ENCODE data around the gene PYCR2. TPM values are rescaled to one million over a fixed set of nuclear protein-coding genes. Genes with fewer than 3 reads are reported as not detected.
"Not testable (repeated sequence)": the region's sequence is repeated elsewhere in the genome, so short reads cannot be mapped to it uniquely, and the experiment has no call there.

The PYCR2 gene
- total and polyA plus RNA-seq, 3 experiments from 2014 or later, result 92.5 to 131 (median 130) TPM

DNA sequence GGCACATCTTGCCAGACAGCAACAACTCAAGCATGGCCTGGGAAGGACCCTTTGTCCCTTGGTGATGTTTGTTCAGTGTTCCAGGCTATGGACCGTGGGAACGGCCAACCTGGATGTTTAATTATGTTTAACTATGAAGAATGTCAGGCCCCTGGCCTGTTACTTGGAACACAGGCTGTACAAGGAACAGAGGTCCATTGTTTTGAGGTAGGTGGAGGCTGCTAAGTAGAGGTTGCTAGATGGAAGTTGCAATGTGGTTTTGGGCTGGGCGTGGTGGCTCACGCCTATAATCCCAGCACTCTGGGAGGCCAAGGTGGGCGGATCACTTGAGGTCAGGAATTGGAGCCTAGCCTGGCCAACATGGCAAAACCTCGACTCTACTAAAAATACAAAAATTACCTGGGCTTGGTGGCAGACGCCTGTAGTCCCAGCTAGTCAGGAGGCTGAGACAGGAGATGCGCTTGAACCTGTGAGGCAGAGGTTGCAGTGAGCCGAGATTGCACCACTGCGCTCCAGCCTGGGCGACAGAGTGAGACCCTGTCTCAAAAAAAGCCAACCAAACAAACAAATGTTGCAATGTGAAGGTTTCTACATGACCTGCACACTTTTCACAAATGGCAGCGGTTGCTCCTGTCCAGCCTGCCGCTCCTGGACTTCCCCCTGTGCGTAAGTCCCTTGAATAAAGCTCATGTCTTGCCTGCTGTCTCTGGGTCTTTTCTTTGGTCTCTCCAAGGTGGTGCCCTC, 32.6 kb downstream of the PYCR2 start:
- peaks cover 10 to 33% (median 15%) of the 10 kb centered on the region in 3 donors for H3K4me1 Mint-ChIP-seq
- CTCF ChIA-PET, result interaction anchor here (1.1 to 2.0 kb wide), 3 partner anchors 10 to 20 kb away, joined by 3 to 8 read pairs (median 8); partner anchors contain the start of gene TMEM63A

GRCh38 chr1:225890346-225891228, 33.5 kb downstream of the PYCR2 start:
- H3K27ac Mint-ChIP-seq, result peak overlapping the region in 2 of 8 donors; percentile 60 to 69
- POLR2A ChIA-PET, result no interaction called here
- Histone ChIP-seq H3K4me1 (ENCODE audit: insufficient read depth, low read length) (peaks cover under 1% of the 10 kb centered on the region), H3K9me3 (ENCODE audit: low read length) (no peaks in the 10 kb centered on the region), H3K4me3 (ENCODE audit: low read length) (no peak overlapping the region), H3K27ac (ENCODE audit: low read depth, low read length) (no peak overlapping the region), H3K27me3 (ENCODE audit: insufficient read depth, low read length, poor library complexity, severe bottlenecking) (no peaks in the 10 kb centered on the region), H3K36me3 (ENCODE audit: insufficient read depth, low read length) (no peaks in the 10 kb centered on the region)
- no peaks in the 10 kb centered on the region for H3K9me3 Mint-ChIP-seq
- peaks cover 0 to 1% of the 10 kb centered on the region in 2 donors for H3K27me3 Mint-ChIP-seq
- H3K36me3 Mint-ChIP-seq, result no peaks in the 10 kb centered on the region
- peaks cover 6 to 25% (median 7%) of the 10 kb centered on the region in 3 donors for H3K4me1 Mint-ChIP-seq
- CTCF ChIA-PET, result interaction anchor here (0.5 to 2.2 kb wide), 4 partner anchors 7 to 310 kb away, joined by 3 to 8 read pairs (median 7); partner anchors contain the start of gene TMEM63A
- no peak for DNase-seq
- H3K4me3 Mint-ChIP-seq, result no peak overlapping the region

More for the DNA sequence above, 32.6 kb downstream of the PYCR2 start:
- no peaks in the 10 kb centered on the region for H3K27me3 ChIP-seq (ENCODE audit: insufficient read depth, low read length, poor library complexity, severe bottlenecking)
- H3K27me3 Mint-ChIP-seq, result peaks cover 0 to 1% of the 10 kb centered on the region in 2 donors
- no peaks in the 10 kb centered on the region for H3K9me3 ChIP-seq (ENCODE audit: low read length)
- H3K9me3 Mint-ChIP-seq, result no peaks in the 10 kb centered on the region
- no peak overlapping the region for H3K27ac ChIP-seq (ENCODE audit: low read depth, low read length)
- peak overlapping the region in 2 of 8 donors; percentile 27 to 62 for H3K27ac Mint-ChIP-seq
- no peak for DNase-seq
- no peaks in the 10 kb centered on the region for H3K36me3 Mint-ChIP-seq
- no peaks in the 10 kb centered on the region for H3K36me3 ChIP-seq (ENCODE audit: insufficient read depth, low read length)
- H3K4me3 ChIP-seq (ENCODE audit: low read length), result no peak overlapping the region
- peak overlapping the region in 1 of 7 donors; percentile 31 for H3K4me3 Mint-ChIP-seq
- POLR2A ChIA-PET, result interaction anchor here (2.0 kb wide), 1 partner anchor 8 kb away, joined by 5 read pairs; no protein-coding TSS in a partner anchor
- peaks cover 9% of the 10 kb centered on the region for H3K4me1 ChIP-seq (ENCODE audit: insufficient read depth, low read length)

- Mint-ChIP-seq H3K4me1 (peaks cover 5 to 23% (median 7%) of the 10 kb centered on the region in 3 donors), H3K27me3 (peaks cover 0 to 1% of the 10 kb centered on the region in 2 donors), H3K36me3 (no peaks in the 10 kb centered on the region), H3K4me3 (no peak overlapping the region), H3K9me3 (no peaks in the 10 kb centered on the region), H3K27ac (peak overlapping the region in 2 of 8 donors; percentile 69 to 75)
- H3K4me1 ChIP-seq (ENCODE audit: insufficient read depth, low read length), result no peaks in the 10 kb centered on the region
- ChIA-PET POLR2A (no interaction called here), CTCF (interaction anchor here (0.9 to 2.2 kb wide), 7 partner anchors 8 to 112 kb away, joined by 3 to 8 read pairs (median 3); partner anchors contain the start of genes SRP9 and TMEM63A)
- no peak overlapping the region for H3K27ac ChIP-seq (ENCODE audit: low read depth, low read length)
- H3K4me3 ChIP-seq (ENCODE audit: low read length), result no peak overlapping the region
- no peaks in the 10 kb centered on the region for H3K36me3 ChIP-seq (ENCODE audit: insufficient read depth, low read length)
- DNase-seq, result no peak
- no peaks in the 10 kb centered on the region for H3K9me3 ChIP-seq (ENCODE audit: low read length)
- H3K27me3 ChIP-seq (ENCODE audit: insufficient read depth, low read length, poor library complexity, severe bottlenecking), result no peaks in the 10 kb centered on the region
Measured at GRCh38 chr1:225889743-225890142, 34.3 kb downstream of the PYCR2 start.

- Mint-ChIP-seq H3K4me1 (peaks cover 4 to 19% (median 6%) of the 10 kb centered on the region in 3 donors), H3K27me3 (peaks cover 0 to 1% of the 10 kb centered on the region in 2 donors), H3K27ac (peak within 1 kb of the TSS in 2 of 8 donors; percentile 69 to 75), H3K4me3 (peak within 1 kb of the TSS in 1 of 7 donors; percentile 34), H3K36me3 (no peaks in the 10 kb centered on the region), H3K9me3 (no peaks in the 10 kb centered on the region)
- ChIA-PET CTCF (interaction anchor here (0.9 to 2.2 kb wide), 8 partner anchors 7 to 111 kb away, joined by 3 to 8 read pairs (median 3); partner anchors contain the start of genes SRP9 and TMEM63A), POLR2A (interaction anchor here (0.8 kb wide), 1 partner anchor 9 kb away, joined by 3 read pairs; no protein-coding TSS in a partner anchor)
- H3K4me3 ChIP-seq (ENCODE audit: low read length), result no peak within 1 kb of the TSS
- no peaks in the 10 kb centered on the region for H3K4me1 ChIP-seq (ENCODE audit: insufficient read depth, low read length)
- H3K9me3 ChIP-seq (ENCODE audit: low read length), result no peaks in the 10 kb centered on the region
- H3K27me3 ChIP-seq (ENCODE audit: insufficient read depth, low read length, poor library complexity, severe bottlenecking), result no peaks in the 10 kb centered on the region
- H3K27ac ChIP-seq (ENCODE audit: low read depth, low read length), result no peak within 1 kb of the TSS
- no peaks in the 10 kb centered on the region for H3K36me3 ChIP-seq (ENCODE audit: insufficient read depth, low read length)
- DNase-seq, result no peak
Measured at GRCh38 chr1:225888898-225889601, 35.0 kb downstream of the PYCR2 start, which contains the start of gene LEFTY1. Gene LEFTY1 (minus strand): TSS chr1:225889146. CDS start chr1:225889066, 80 bp downstream.

DNA sequence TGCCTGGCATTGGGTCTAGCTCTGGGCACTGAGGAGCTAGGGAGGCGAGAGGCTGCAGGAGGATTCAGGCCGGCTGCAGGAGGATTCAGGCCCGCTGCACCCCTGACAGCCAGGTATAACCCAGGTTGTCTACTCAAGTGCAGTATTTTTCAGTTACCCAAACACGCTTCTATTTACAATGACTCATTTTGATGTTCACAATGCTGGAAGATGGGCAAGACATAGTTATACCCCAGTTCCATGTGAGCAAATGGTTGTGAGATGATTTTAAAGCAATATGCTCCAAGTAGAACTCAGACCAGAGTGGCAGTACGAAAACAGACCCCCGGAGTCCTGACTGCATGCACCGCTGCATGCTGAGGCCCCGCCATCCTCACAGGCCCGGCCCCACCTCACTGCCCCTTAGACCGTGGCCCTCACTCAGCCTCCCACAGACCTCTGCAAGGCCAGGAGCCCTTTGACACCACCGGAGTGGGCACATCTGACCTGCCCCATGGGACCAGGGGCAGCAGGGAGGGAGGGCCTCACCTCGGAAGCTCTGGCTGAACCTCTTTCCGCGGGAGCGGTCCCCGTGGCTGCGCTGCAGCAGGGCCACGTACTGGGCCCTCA, 35.7 kb downstream of the PYCR2 start:
- no peaks in the 10 kb centered on the region for H3K36me3 ChIP-seq (ENCODE audit: insufficient read depth, low read length)
- Mint-ChIP-seq H3K27me3 (peaks cover 0 to 1% of the 10 kb centered on the region in 2 donors), H3K27ac (no peak overlapping the region), H3K9me3 (no peaks in the 10 kb centered on the region), H3K4me1 (peaks cover 7 to 20% (median 8%) of the 10 kb centered on the region in 3 donors), H3K36me3 (no peaks in the 10 kb centered on the region), H3K4me3 (peak overlapping the region in 1 of 7 donors; percentile 34)
- no peak for DNase-seq
- H3K27ac ChIP-seq (ENCODE audit: low read depth, low read length), result no peak overlapping the region
- H3K4me1 ChIP-seq (ENCODE audit: insufficient read depth, low read length), result peaks cover 6% of the 10 kb centered on the region
- POLR2A ChIA-PET, result interaction anchor here (0.8 kb wide), 1 partner anchor 10 kb away, joined by 3 read pairs; no protein-coding TSS in a partner anchor
- no peak overlapping the region for H3K4me3 ChIP-seq (ENCODE audit: low read length)
- no peaks in the 10 kb centered on the region for H3K9me3 ChIP-seq (ENCODE audit: low read length)
- CTCF ChIA-PET, result interaction anchor here (1.0 to 2.2 kb wide), 4 partner anchors 9 to 36 kb away, joined by 3 to 6 read pairs (median 3); no protein-coding TSS in a partner anchor
- no peaks in the 10 kb centered on the region for H3K27me3 ChIP-seq (ENCODE audit: insufficient read depth, low read length, poor library complexity, severe bottlenecking)

- H3K36me3 Mint-ChIP-seq; H3K27ac ChIP-seq (ENCODE audit: low read depth, low read length); H3K27me3 ChIP-seq (ENCODE audit: insufficient read depth, low read length, poor library complexity, severe bottlenecking); H3K36me3 ChIP-seq (ENCODE audit: insufficient read depth, low read length); H3K27me3 Mint-ChIP-seq; H3K27ac Mint-ChIP-seq; H3K9me3 Mint-ChIP-seq; DNase-seq; H3K4me3 ChIP-seq (ENCODE audit: low read length); H3K4me1 ChIP-seq (ENCODE audit: insufficient read depth, low read length); H3K9me3 ChIP-seq (ENCODE audit: low read length); POLR2A ChIA-PET: not testable (repeated sequence)
- CTCF ChIA-PET, result interaction anchor here (1.2 kb wide), 1 partner anchor 35 kb away, joined by 3 read pairs; no protein-coding TSS in a partner anchor
- peaks cover 11 to 24% (median 12%) of the 10 kb centered on the region in 3 donors for H3K4me1 Mint-ChIP-seq
- peak overlapping the region in 1 of 7 donors; percentile 34 for H3K4me3 Mint-ChIP-seq
Measured at GRCh38 chr1:225887554-225888288, 36.3 kb downstream of the PYCR2 start.

Data from CD8-positive, alpha-beta memory T cell (primary cell).